Caco-2 (cell line): ENCODE data around the gene LRRC47. TPM values are rescaled to one million over a fixed set of nuclear protein-coding genes. Genes with fewer than 3 reads are reported as not detected.

Experiments
- BruUV-seq: library from RNA; stranded (reverse); fragments of 400-500 nt; replicated peaks from 2 replicates; lab custom pipeline; 2021; lab: Mats Ljungman, UMichigan
- CTCF ChIA-PET: fragments of 300-600 bp; sonication (Branson Sonifier 250); formaldehyde crosslinking; loops from one replicate; lab custom pipeline; 2022; ENCODE audit warnings: antibody characterized with exemption; lab: Charles Lee
- POLR2A ChIA-PET: fragments of 300-600 bp; sonication (Branson Sonifier 250); formaldehyde crosslinking; loops from one replicate; lab custom pipeline; 2022; ENCODE audit warnings: antibody characterized with exemption; lab: Charles Lee
- DNase-seq, 2 experiments: peaks; one replicate each; pipeline versions ENCODE4 v3.0.0 to v3.0.0-alpha.2; 2020 to 2022
- H3K27me3 ChIP-seq: replicated peaks from 2 replicates; pipeline ENCODE4 v1.6.0; 2011; ENCODE audit warnings: low read length; ENCODE audit not compliant: control insufficient read depth, insufficient read depth
- H3K36me3 ChIP-seq: 2 replicates; pipeline ENCODE4 v1.5.1; 2011; ENCODE audit warnings: low read length; ENCODE audit not compliant: control insufficient read depth, insufficient read depth
- H3K4me1 ChIP-seq: fragments of 250-450 bp; sonication (Bioruptor Pico); 2 replicates; pipeline ENCODE4 v1.5.1; 2020; ENCODE audit warnings: mild to moderate bottlenecking
- H3K4me3 ChIP-seq: 2 replicates; pipeline ENCODE4 v1.5.1; 2011; ENCODE audit warnings: low read depth, mild to moderate bottlenecking, control low read depth, low read length
- H3K9me3 ChIP-seq: fragments of 250-450 bp; sonication (Bioruptor Pico); 2 replicates; pipeline ENCODE4 v1.5.1; 2020; ENCODE audit warnings: mild to moderate bottlenecking, moderate library complexity
- H3K27ac Mint-ChIP-seq: one replicate; pipeline ENCODE4 v1.8.0; 2022; ENCODE audit warnings: mixed read lengths; ENCODE audit not compliant: unreplicated experiment
- H3K27me3 Mint-ChIP-seq: one replicate; pipeline ENCODE4 v1.8.0; 2022; ENCODE audit warnings: mixed read lengths; ENCODE audit not compliant: insufficient read depth, unreplicated experiment
- H3K36me3 Mint-ChIP-seq: one replicate; pipeline ENCODE4 v1.8.0; 2022; ENCODE audit warnings: mild to moderate bottlenecking, mixed read lengths; ENCODE audit not compliant: insufficient read depth, unreplicated experiment
- H3K4me1 Mint-ChIP-seq: one replicate; pipeline ENCODE4 v1.8.0; 2022; ENCODE audit warnings: low read depth, mixed read lengths; ENCODE audit not compliant: unreplicated experiment
- H3K4me3 Mint-ChIP-seq: one replicate; pipeline ENCODE4 v1.8.0; 2022; ENCODE audit warnings: mild to moderate bottlenecking, moderate library complexity, mixed read lengths; ENCODE audit not compliant: unreplicated experiment
- H3K9me3 Mint-ChIP-seq: one replicate; pipeline ENCODE4 v1.8.0; 2022; ENCODE audit warnings: mixed read lengths; ENCODE audit not compliant: unreplicated experiment
- CTCF ChIP-seq, 2 experiments: fragments of 200-600 bp in 1 of 2; IDR thresholded peaks; 1 replicate in 1 of 2; 2 replicates in 1 of 2; pipeline versions ENCODE4 v1.5.1 to v1.8.0; 2011 to 2022; ENCODE audit warnings: antibody characterized with exemption in 1 of 2, control low read depth in 1 of 2, inconsistent platforms in 1 of 2, low read depth in 1 of 2, low read length in 1 of 2, mild to moderate bottlenecking in 1 of 2, moderate library complexity in 1 of 2; ENCODE audit not compliant: insufficient read depth in 1 of 2, severe bottlenecking in 1 of 2, unreplicated experiment in 1 of 2
- intact Hi-C: fragments of 100-400 bp; cut with micrococcal nuclease; formaldehyde crosslinking; loops from one replicate; pipeline ENCODE4 v1.10.0; 2022; ENCODE audit not compliant: unreplicated experiment
- total RNA-seq: library from RNA; stranded (reverse); gene quantifications from 2 replicates; pipeline ENCODE4 v1.2.3, GENCODE V29; 2022

LRRC47 gene
- total RNA-seq, 1 experiment from 2014 or later, result 48.5 TPM

GRCh38 chr1:3775490-3776230 is 20.6 kb downstream of the LRRC47 start:
- no peak for DNase-seq
- peaks cover 14% of the 10 kb centered on the region for H3K36me3 Mint-ChIP-seq
- no peak overlapping the region for H3K27ac Mint-ChIP-seq
- intact Hi-C loops, result no loop called here
- CTCF ChIA-PET, result no interaction called here
- H3K27me3 Mint-ChIP-seq, result no peaks in the 10 kb centered on the region
- no peaks in the 10 kb centered on the region for H3K27me3 ChIP-seq
- H3K9me3 ChIP-seq, result no peaks in the 10 kb centered on the region
- no peak overlapping the region for H3K4me3 ChIP-seq
- TF ChIP-seq CTCF (IDR thresholded peaks at IDR 0.05; ENCODE audit: insufficient read depth in 1 of 2, low read depth in 1 of 2, low read length in 1 of 2, severe bottlenecking in 1 of 2, unreplicated experiment in 1 of 2), result peak in 1 of 2 experiments; percentile 4
- POLR2A ChIA-PET, result no interaction called here
- H3K36me3 ChIP-seq, result no peaks in the 10 kb centered on the region
- BruUV-seq, result no TSS peak
- no peak overlapping the region for H3K4me3 Mint-ChIP-seq
- H3K4me1 ChIP-seq, result peaks cover 26% of the 10 kb centered on the region; the same call in 1 of the 2 replicates
- H3K4me1 Mint-ChIP-seq, result no peaks in the 10 kb centered on the region
- no peaks in the 10 kb centered on the region for H3K9me3 Mint-ChIP-seq

- H3K27me3 Mint-ChIP-seq, result no peaks in the 10 kb centered on the region
- Histone ChIP-seq H3K27me3 (no peaks in the 10 kb centered on the region), H3K36me3 (no peaks in the 10 kb centered on the region), H3K4me3 (no peak overlapping the region), H3K4me1 (peaks cover 26% of the 10 kb centered on the region; the same call in 1 of the 2 replicates), H3K9me3 (no peaks in the 10 kb centered on the region)
- TF ChIP-seq CTCF (IDR thresholded peaks at IDR 0.05; ENCODE audit: insufficient read depth in 1 of 2, low read depth in 1 of 2, low read length in 1 of 2, severe bottlenecking in 1 of 2, unreplicated experiment in 1 of 2), result no peak
- POLR2A ChIA-PET, result no interaction called here
- H3K4me1 Mint-ChIP-seq, result no peaks in the 10 kb centered on the region
- no peak overlapping the region for H3K27ac Mint-ChIP-seq
- peaks cover 7% of the 10 kb centered on the region for H3K36me3 Mint-ChIP-seq
- H3K4me3 Mint-ChIP-seq, result no peak overlapping the region
- H3K9me3 Mint-ChIP-seq, result no peaks in the 10 kb centered on the region
- BruUV-seq, result no TSS peak
- no peak for DNase-seq
- CTCF ChIA-PET, result no interaction called here
- intact Hi-C loops, result no loop called here
These were observed 21.3 kb downstream of the LRRC47 start for GRCh38 chr1:3774946-3775489.

DNA sequence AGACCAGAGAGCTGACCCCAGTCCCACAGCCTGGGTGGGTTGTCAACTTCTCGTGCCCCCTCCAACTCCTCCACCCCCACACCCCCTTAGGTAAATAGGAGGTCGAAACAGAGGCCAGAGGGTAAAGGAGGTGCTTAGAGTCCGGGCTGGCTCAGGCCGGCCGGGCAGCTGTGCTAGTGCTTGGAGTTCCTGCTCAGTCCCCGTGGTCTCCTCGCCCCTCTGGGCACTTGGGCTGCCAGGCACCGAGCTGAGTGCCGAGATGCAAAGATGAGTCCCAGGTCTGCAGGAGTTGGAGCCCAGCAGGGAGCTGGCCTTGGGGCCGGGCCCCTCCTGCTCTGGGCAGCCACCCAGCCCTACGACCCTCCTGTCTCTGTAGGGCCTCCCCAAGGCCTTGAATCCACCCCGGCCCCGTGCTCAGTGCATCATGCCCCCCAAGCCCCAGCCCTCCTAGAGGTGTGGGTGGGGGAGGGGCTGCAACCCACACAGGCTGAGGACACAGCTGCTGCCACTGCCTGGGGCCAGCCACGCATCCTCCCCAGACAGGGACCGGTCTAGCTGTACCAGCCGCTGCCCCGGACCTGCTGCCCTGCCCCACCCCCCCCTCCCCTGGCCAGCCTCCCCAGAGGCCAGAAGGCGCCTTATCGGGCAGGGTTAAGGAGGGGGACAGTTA is 21.9 kb downstream of the LRRC47 start:
- H3K27me3 Mint-ChIP-seq, result no peaks in the 10 kb centered on the region
- no peak for DNase-seq
- TF ChIP-seq CTCF (IDR thresholded peaks at IDR 0.05; ENCODE audit: insufficient read depth in 1 of 2, low read depth in 1 of 2, low read length in 1 of 2, severe bottlenecking in 1 of 2, unreplicated experiment in 1 of 2), result no peak
- no peaks in the 10 kb centered on the region for H3K9me3 ChIP-seq
- H3K36me3 Mint-ChIP-seq, result peaks cover 1% of the 10 kb centered on the region
- H3K4me1 Mint-ChIP-seq, result no peaks in the 10 kb centered on the region
- no peaks in the 10 kb centered on the region for H3K27me3 ChIP-seq
- no peaks in the 10 kb centered on the region for H3K9me3 Mint-ChIP-seq
- H3K4me3 Mint-ChIP-seq, result no peak overlapping the region
- H3K4me3 ChIP-seq, result no peak overlapping the region
- CTCF ChIA-PET, result no interaction called here
- no TSS peak for BruUV-seq
- intact Hi-C loops, result no loop called here
- H3K27ac Mint-ChIP-seq, result no peak overlapping the region
- POLR2A ChIA-PET, result no interaction called here
- no peaks in the 10 kb centered on the region for H3K36me3 ChIP-seq
- peaks cover 26% of the 10 kb centered on the region; the same call in 1 of the 2 replicates for H3K4me1 ChIP-seq
